GM23338 (cell line): Measurements from ENCODE around the gene SLC19A1. TPM values are rescaled to one million over a fixed set of nuclear protein-coding genes. Genes with fewer than 3 reads are reported as not detected.

Experiments used
- ATAC-seq: fragments of 200-7000 bp; cut with Tn5 transposase; 3 replicates; pipeline ENCODE4 v1.9.1; 2020
- DNase-seq: peaks from one replicate; pipeline ENCODE4 v3.0.0-alpha.2; 2015; ENCODE audit warnings: low spot score
- H2AFZ ChIP-seq: fragments of 200-600 bp; sonication (generic); 2 replicates; pipeline ENCODE4 v1.8.0; 2016; ENCODE audit warnings: antibody characterized with exemption, mild to moderate bottlenecking, moderate library complexity
- H3F3A ChIP-seq: fragments of 200-600 bp; sonication (generic); replicated peaks from 2 replicates; pipeline ENCODE4 v1.8.0; 2017; ENCODE audit warnings: antibody characterized with exemption, mixed run types, low read depth
- H3K27ac ChIP-seq: fragments of 200-600 bp; sonication (generic); 2 replicates; pipeline ENCODE4 v1.6.1; 2016; ENCODE audit warnings: low read depth
- H3K27me3 ChIP-seq: fragments of 200-600 bp; sonication (generic); 2 replicates; pipeline ENCODE4 v1.8.0; 2016; ENCODE audit warnings: mild to moderate bottlenecking, mixed run types, moderate library complexity; ENCODE audit not compliant: insufficient read depth
- H3K36me3 ChIP-seq: fragments of 200-600 bp; sonication (generic); 2 replicates; pipeline ENCODE4 v1.8.0; 2016; ENCODE audit warnings: mild to moderate bottlenecking; ENCODE audit not compliant: insufficient read depth
- H3K4me1 ChIP-seq: fragments of 200-600 bp; sonication (generic); 2 replicates; pipeline ENCODE4 v1.8.0; 2016; ENCODE audit warnings: mild to moderate bottlenecking, moderate library complexity; ENCODE audit not compliant: insufficient read depth
- H3K4me2 ChIP-seq: fragments of 200-600 bp; sonication (generic); 2 replicates; pipeline ENCODE4 v1.7.1; 2017; ENCODE audit warnings: mixed run types
- H3K4me3 ChIP-seq: fragments of 200-600 bp; sonication (generic); 2 replicates; pipeline ENCODE4 v1.6.1; 2016; ENCODE audit warnings: mixed run types
- H3K79me2 ChIP-seq: fragments of 200-600 bp; sonication (generic); replicated peaks from 2 replicates; pipeline ENCODE4 v1.8.0; 2017; ENCODE audit warnings: mild to moderate bottlenecking; ENCODE audit not compliant: insufficient read depth
- H3K9me2 ChIP-seq: fragments of 200-600 bp; sonication (generic); 2 replicates; pipeline ENCODE4 v1.8.0; 2017; ENCODE audit not compliant: insufficient read depth
- H4K20me1 ChIP-seq: fragments of 200-600 bp; sonication (generic); replicated peaks from 2 replicates; pipeline ENCODE4 v1.8.0; 2017; ENCODE audit warnings: mild to moderate bottlenecking; ENCODE audit not compliant: insufficient read depth
- H3K27ac Mint-ChIP-seq: 2 replicates; pipeline ENCODE4 v1.8.0; 2020; ENCODE audit warnings: inconsistent platforms, mild to moderate bottlenecking, moderate library complexity, mixed read lengths
- H3K27me3 Mint-ChIP-seq: 3 replicates; pipeline ENCODE4 v1.8.0; 2022; ENCODE audit warnings: low read depth, mild to moderate bottlenecking, moderate library complexity, mixed read lengths, inconsistent platforms; ENCODE audit not compliant: insufficient read depth, poor library complexity
- H3K36me3 Mint-ChIP-seq: 3 replicates; pipeline ENCODE4 v1.8.0; 2021; ENCODE audit warnings: low read depth, mild to moderate bottlenecking, inconsistent platforms, moderate library complexity, mixed read lengths
- H3K4me1 Mint-ChIP-seq: 3 replicates; pipeline ENCODE4 v1.8.0; 2020; ENCODE audit warnings: mild to moderate bottlenecking, inconsistent platforms, mixed read lengths
- H3K4me3 Mint-ChIP-seq: 3 replicates; pipeline ENCODE4 v1.8.0; 2021; ENCODE audit warnings: moderate library complexity, mild to moderate bottlenecking, inconsistent platforms, mixed read lengths
- H3K9me3 Mint-ChIP-seq: 3 replicates; pipeline ENCODE4 v1.8.0; 2020; ENCODE audit warnings: moderate library complexity, mild to moderate bottlenecking, inconsistent platforms, mixed read lengths
- CREB1 ChIP-seq: fragments of 250-450 bp; sonication (Bioruptor Pico); IDR thresholded peaks from 2 replicates; pipeline ENCODE4 v1.5.0; 2020; ENCODE audit warnings: low read depth, mild to moderate bottlenecking, moderate library complexity
- CTCF ChIP-seq, 2 experiments: fragments of 200-600 bp in 1 of 2; sonication (generic) in 1 of 2; conservative IDR thresholded peaks; 2 replicates each; pipeline versions ENCODE4 v1.5.1 to v1.6.1; 2016 to 2017; ENCODE audit warnings: antibody characterized with exemption in 2 of 2, low read depth in 2 of 2, mild to moderate bottlenecking in 2 of 2, moderate library complexity in 1 of 2
- ETS1 ChIP-seq: IDR thresholded peaks from 2 replicates; pipeline ENCODE4 v1.6.1; 2016; ENCODE audit warnings: antibody characterized with exemption
- EZH2 ChIP-seq: fragments of 200-600 bp; sonication (generic); IDR thresholded peaks from one replicate; pipeline ENCODE4 v1.8.0; 2017; ENCODE audit warnings: antibody characterized with exemption, mild to moderate bottlenecking, low read depth; ENCODE audit not compliant: unreplicated experiment
- EZH2phosphoT487 ChIP-seq: fragments of 200-600 bp; sonication (generic); IDR thresholded peaks from one replicate; pipeline ENCODE4 v1.8.1; 2018; ENCODE audit warnings: antibody characterized with exemption; ENCODE audit not compliant: unreplicated experiment
- JUNB ChIP-seq: IDR thresholded peaks from one replicate; pipeline ENCODE4 v1.6.1; 2016; ENCODE audit warnings: antibody characterized with exemption; ENCODE audit not compliant: unreplicated experiment
- NANOG ChIP-seq: IDR thresholded peaks from 2 replicates; pipeline ENCODE4 v1.6.1; 2016; ENCODE audit warnings: antibody characterized with exemption, borderline replicate concordance
- POLR2AphosphoS5 ChIP-seq: IDR thresholded peaks from 2 replicates; pipeline ENCODE4 v1.6.1; 2016; ENCODE audit warnings: antibody characterized with exemption, low read depth
- REST ChIP-seq: IDR thresholded peaks from one replicate; pipeline ENCODE4 v1.6.1; 2018; ENCODE audit warnings: antibody characterized with exemption; ENCODE audit not compliant: unreplicated experiment
- STAT1 ChIP-seq: IDR thresholded peaks from one replicate; pipeline ENCODE4 v1.6.1; 2016; ENCODE audit warnings: antibody characterized with exemption; ENCODE audit not compliant: unreplicated experiment
- ZNF114 ChIP-seq: fragments of 250-450 bp; sonication (Bioruptor Pico); IDR thresholded peaks from 2 replicates; pipeline ENCODE4 v1.5.0; 2020; ENCODE audit warnings: mild to moderate bottlenecking, moderate library complexity
- ZNF331 ChIP-seq: fragments of 250-450 bp; sonication (Bioruptor Pico); IDR thresholded peaks from 2 replicates; pipeline ENCODE4 v1.5.0; 2020; ENCODE audit warnings: low read depth, mild to moderate bottlenecking, moderate library complexity
- ZNF462 ChIP-seq: fragments of 250-450 bp; sonication (Bioruptor Pico); IDR thresholded peaks from 2 replicates; pipeline ENCODE4 v1.5.0; 2020; ENCODE audit warnings: mild to moderate bottlenecking, moderate library complexity
- polyA plus RNA-seq: library from polyadenylated mRNA; unstranded; fragments of >200 nt; fragmentation: Nextera tagmentation; extraction: Ambion mirVana; gene quantifications from 2 replicates; pipeline ENCODE4 v1.2.1, GENCODE V29; 2016
- total RNA-seq: library from RNA; depleted of rRNA; stranded (reverse); fragments of >200 nt; shearing (Covaris generic); gene quantifications from 2 replicates; pipeline ENCODE4 v1.2.3, GENCODE V29; 2014

Gene SLC19A1
- total and polyA plus RNA-seq, 2 experiments from 2014 or later, result 31.2 to 33.0 TPM

GRCh38 chr21:45574081-45574501 lies 31.9 kb upstream of the SLC19A1 start:
- DNase-seq (no peak), ATAC-seq (peak; percentile 58)
- Histone ChIP-seq H4K20me1 (no peaks in the 10 kb centered on the region), H3K4me1 (no peaks in the 10 kb centered on the region), H2AFZ (peak overlapping the region; percentile 83), H3K4me2 (no peak overlapping the region), H3K4me3 (no peak overlapping the region), H3K27ac (no peak overlapping the region), H3F3A (no peaks in the 10 kb centered on the region), H3K36me3 (no peaks in the 10 kb centered on the region), H3K27me3 (no peaks in the 10 kb centered on the region), H3K9me2 (no peaks in the 10 kb centered on the region), H3K79me2 (no peaks in the 10 kb centered on the region)
- no peak overlapping the region for H3K27ac Mint-ChIP-seq
- no peak overlapping the region for H3K4me3 Mint-ChIP-seq
- peaks cover 8% of the 10 kb centered on the region; the same call in 2 of the 3 replicates for H3K4me1 Mint-ChIP-seq
- H3K36me3 Mint-ChIP-seq, result no peaks in the 10 kb centered on the region
- no peak for TF ChIP-seq STAT1
- TF ChIP-seq CREB1 (CRISPR knock-in tag), result no peak
- no peak for TF ChIP-seq NANOG
- no peak for TF ChIP-seq ZNF462 (CRISPR knock-in tag)
- no peak for TF ChIP-seq JUNB
- TF ChIP-seq ZNF331, result no peak
- no peak for TF ChIP-seq EZH2
- TF ChIP-seq ZNF114, result no peak
- no peak for TF ChIP-seq REST
- no peak for TF ChIP-seq ETS1
- TF ChIP-seq CTCF (conservative IDR thresholded peaks at IDR 0.05; ENCODE audit: low read depth in 2 of 2), result no peak
- no peak for TF ChIP-seq EZH2phosphoT487
- no peak for TF ChIP-seq POLR2AphosphoS5
- H3K27me3 Mint-ChIP-seq, result peaks cover 5% of the 10 kb centered on the region
- H3K9me3 Mint-ChIP-seq, result no peaks in the 10 kb centered on the region; the same call in 2 of the 3 replicates
